ENCODE measurements around the gene CREB3.

CREB3 gene

DNA sequence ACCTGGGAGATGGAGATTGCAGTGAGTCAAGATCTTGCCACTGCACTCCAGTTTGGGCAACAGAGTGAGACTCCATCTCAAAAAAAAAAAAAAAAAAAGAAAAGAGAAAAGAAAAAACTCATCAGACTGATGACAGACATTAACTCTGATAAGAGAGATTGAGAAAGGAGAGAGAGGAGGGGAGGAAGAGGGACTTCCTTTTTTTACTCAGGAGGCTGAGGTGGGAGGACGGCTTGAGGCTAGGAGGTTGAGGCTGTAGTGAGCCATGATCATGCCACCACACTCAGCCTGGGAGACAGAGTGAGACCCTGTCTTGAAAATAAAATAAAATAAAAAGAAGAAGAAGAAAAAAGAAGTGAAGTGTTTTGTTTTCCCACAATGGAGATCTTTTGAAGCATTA lies 31.3 kb downstream of the CREB3 start:
- intact Hi-C loops (cut with DNase I), result no loop called here
- DNase-seq, result peak in 1 of 10 donors; percentile 26

- DNase-seq, result no peak
- intact Hi-C loops (cut with DNase I), result no loop called here
Measured at GRCh38 chr9:35766997-35767396, 34.5 kb downstream of the CREB3 start.

GRCh38 chr9:35767458-35767857 lies 35.0 kb downstream of the CREB3 start:
- intact Hi-C loops (cut with DNase I), result no loop called here
- no peak for DNase-seq

DNA sequence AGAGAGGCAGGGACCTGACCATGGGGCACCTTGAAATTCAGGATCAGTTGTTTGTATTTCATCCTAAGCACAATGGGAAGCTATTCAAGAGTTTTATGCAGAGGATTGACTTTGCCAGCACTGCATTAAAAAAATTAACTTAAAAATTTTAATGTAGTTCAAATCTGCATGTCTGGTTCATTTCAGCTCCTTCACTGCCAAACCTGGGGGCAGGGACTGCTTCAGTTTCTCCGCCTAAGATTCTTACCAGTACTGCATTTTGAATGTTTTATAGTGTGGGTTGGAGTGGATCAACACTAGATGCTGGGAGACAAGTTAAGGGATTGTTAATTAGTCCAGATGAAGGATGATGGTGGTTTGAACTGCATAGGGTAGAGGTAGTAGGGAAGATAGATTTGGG lies 37.3 kb downstream of the CREB3 start:
- no peak for DNase-seq
- intact Hi-C loops (cut with DNase I), result no loop called here

DNA sequence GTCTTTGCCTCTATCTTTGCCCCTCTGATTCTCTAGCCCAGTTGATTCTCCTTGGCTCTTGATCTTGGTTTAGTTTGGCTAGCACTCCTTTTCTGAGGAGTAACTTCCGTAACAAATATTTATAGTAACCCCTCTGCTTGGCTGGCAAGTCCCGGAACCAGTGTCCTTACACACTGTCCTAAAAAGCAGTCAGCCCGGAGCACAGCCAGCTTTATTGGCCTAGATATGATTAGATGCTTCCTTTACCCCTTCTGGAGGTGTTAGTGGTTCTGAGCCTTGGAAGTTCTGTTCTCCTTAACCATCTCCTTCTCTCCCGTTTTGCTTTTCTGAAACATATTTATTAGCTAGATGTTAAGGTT lies 38.6 kb downstream of the CREB3 start:
- DNase-seq, result peak in 2 of 10 donors; percentile 73 to 81

DNA sequence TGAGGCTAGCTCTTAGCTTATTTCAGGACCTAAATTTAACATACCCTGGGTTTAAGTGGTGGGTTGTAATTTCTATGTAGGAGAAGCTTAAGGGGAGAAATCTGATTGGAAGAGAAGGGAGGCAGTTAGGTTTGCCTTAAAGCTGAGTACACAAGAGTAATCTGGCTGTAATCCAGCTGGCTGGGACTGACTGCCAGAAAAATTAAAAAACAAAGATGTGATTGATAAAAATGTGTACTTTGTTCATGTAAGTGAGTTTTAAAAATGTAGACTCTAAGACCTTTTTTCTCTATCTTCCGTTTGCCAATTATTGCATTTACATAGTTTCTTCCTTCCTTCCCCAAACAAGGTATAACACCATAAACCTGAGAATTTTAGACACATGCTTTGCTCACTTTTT lies 39.1 kb downstream of the CREB3 start:
- no peak for DNase-seq
- intact Hi-C loops (cut with DNase I), result no loop called here

More for the DNA sequence above, 38.6 kb downstream of the CREB3 start:
- intact Hi-C loops (cut with DNase I), result no loop called here

DNA sequence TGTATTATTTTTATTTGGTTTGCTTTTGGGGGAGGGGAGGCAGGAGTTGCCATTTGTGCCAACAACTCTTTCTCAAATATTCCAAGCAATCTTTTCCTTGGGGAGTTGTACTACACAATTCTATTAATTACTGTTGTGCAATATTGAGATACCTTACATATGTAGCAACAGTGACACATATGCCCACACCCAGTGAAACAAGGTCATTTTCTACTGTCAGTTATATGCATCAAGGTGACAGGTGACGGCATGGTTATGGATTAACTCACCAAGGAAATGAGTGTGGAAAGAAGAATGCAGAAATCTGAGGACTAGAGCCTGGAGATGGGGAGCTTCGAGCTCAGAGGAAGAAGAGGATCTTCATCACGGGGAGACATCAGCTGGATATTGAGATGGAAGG lies 39.5 kb downstream of the CREB3 start:
- intact Hi-C loops (cut with DNase I), result no loop called here
- DNase-seq, result no peak

DNA sequence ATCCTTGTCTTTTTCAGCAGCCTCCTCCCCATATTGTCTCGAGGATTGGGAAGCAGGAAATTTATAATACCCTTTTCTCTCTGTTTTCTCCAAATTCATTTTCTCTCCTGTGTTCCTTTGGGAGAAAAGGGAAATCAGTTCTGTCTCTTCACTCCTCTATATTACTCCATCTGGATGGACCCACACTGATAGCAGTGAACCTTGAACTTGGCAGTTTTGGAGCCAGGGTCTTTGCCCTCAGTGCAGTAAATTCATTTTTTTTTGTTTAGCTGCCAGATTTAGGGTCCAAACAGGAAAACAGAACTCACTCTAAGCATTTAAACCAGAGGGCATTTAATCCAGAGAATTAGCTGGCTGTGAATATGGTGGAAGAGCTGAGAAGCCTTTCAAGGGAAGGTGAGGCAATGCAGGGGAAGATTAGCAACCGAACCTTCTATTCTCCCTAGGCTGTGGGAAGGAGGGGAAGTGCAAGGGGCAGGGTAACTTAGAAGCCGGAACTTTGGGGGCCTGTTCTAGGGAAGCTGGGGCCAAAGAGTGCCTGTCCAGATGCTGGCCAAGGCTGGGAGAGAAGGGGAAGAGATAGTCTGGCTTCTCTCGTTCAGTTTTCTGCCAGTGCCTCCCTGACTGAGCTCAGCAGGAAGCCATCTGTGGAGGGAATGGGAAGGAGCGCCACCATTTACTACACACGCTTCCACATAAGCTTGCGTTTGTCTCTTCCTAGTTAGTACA lies 42.6 kb downstream of the CREB3 start:
- intact Hi-C loops (cut with DNase I), result no loop called here
- peak in 1 of 10 donors; percentile 46 for DNase-seq

GRCh38 chr9:35776018-35776417 lies 43.6 kb downstream of the CREB3 start:
- DNase-seq, result peak in 1 of 10 donors; percentile 40
- intact Hi-C loops (cut with DNase I), result no loop called here

GRCh38 chr9:35778496-35778895 lies 46.0 kb downstream of the CREB3 start:
- intact Hi-C loops (cut with DNase I), result no loop called here
- DNase-seq, result no peak

DNA sequence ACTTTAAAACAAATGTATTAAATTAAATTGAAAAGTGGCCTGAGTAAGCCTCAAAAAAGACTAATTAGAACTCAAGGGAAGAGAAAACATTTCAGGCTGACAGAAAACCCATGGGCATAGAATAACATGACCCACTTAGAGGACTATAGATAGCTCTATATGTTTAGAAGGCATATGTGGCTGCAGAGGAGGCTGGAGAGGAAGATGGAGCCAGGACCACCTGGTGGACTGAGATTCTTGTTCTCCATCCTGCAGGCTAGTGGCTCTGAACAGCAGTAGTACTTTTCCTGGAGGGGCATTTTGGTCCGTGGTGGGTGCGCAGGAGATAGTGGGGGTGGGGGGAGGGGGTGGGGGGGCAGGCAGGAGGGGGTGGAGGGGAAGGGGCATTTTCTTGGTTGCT lies 48.6 kb downstream of the CREB3 start:
- intact Hi-C loops (cut with DNase I), result no loop called here
- peak in 1 of 10 donors; percentile 73 for DNase-seq

- intact Hi-C loops (cut with DNase I), result no loop called here
- no peak for DNase-seq
Measured at GRCh38 chr9:35783418-35783817, 51.0 kb downstream of the CREB3 start.
